Ureter (tissue), 1 donor: ENCODE results near the gene SMARCA5. TPM values are rescaled to one million over a fixed set of nuclear protein-coding genes. Genes with fewer than 3 reads are reported as not detected.

Experiments used
- DNase-seq: peaks from one replicate; pipeline ENCODE4 v3.0.0-alpha.2; 2020; ENCODE audit warnings: low spot score
- total RNA-seq: library from RNA; stranded (reverse); gene quantifications from one replicate; pipeline ENCODE4 v1.2.4, GENCODE V29; 2023
- donor health status: DM: yes; HTN: yes; CAD: no.

The SMARCA5 gene
- total RNA-seq, 1 donor from 2014 or later: 44.4 TPM

DNA sequence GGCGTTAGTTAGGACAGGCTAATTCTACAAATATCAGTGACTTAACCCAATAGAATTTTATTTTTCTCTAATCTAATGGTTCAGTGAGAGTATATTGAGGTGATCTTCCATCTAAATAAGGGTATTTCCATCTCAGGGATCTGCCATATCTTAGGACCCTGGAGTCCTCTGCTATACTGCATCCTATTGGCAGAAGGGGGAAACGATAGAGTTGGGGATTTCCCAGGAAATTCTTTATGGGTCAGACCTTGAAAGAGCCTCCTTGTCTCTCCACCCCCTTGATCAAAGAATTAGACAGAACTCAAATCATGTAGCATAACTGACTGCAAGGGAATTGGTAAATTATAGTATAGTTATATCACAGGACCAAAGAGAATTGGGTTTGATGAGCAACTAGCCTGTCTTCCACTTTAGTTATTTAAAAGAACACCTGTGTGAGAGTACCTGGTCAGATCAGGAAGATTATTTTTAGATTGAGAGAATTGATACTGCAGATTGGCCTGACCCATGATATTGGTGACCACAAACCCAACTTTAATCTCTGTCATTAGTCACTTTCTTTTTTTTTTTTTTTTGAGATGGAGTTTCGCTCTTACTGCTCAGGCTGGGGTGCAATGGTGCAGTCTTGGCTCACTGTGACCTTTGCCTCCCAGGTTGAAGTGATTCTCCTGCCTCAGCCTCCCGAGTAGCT is 25.6 kb downstream of the SMARCA5 start:
- no peak for DNase-seq

DNA sequence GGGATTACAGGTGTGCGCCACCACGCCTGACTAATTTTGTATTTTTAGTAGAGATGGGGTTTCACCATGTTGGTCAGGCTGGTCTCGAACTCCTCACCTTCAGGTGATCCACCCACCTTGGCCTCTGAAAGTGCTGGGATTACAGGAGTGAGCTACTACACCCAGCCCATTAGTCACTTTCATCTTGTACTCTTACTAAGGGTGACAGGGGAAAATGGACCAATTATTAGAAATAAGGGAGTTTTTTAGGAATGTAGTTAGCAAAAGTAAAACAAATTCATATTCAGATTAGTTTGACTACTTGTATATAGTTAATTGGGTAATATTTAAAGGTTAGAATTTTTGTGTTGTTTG is 26.1 kb downstream of the SMARCA5 start:
- no peak for DNase-seq

DNA sequence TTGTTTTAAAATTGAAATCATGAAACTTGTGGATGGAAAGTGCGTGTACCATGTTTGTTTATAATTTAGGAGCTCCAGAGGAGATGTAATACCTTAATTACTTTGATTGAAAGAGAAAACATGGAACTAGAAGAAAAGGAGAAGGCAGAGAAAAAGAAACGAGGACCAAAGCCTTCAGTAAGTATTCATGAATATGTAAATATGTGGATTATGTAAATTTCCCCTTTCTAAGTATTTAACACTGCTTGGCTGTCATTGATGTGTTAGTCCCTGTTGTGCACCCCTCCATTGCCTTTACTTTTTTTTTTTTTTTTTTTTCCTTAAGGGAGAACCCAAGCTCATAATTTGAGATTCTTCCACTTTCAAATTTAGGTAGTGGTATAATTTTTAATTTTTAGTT is 36.4 kb downstream of the SMARCA5 start:
- no peak for DNase-seq

DNA sequence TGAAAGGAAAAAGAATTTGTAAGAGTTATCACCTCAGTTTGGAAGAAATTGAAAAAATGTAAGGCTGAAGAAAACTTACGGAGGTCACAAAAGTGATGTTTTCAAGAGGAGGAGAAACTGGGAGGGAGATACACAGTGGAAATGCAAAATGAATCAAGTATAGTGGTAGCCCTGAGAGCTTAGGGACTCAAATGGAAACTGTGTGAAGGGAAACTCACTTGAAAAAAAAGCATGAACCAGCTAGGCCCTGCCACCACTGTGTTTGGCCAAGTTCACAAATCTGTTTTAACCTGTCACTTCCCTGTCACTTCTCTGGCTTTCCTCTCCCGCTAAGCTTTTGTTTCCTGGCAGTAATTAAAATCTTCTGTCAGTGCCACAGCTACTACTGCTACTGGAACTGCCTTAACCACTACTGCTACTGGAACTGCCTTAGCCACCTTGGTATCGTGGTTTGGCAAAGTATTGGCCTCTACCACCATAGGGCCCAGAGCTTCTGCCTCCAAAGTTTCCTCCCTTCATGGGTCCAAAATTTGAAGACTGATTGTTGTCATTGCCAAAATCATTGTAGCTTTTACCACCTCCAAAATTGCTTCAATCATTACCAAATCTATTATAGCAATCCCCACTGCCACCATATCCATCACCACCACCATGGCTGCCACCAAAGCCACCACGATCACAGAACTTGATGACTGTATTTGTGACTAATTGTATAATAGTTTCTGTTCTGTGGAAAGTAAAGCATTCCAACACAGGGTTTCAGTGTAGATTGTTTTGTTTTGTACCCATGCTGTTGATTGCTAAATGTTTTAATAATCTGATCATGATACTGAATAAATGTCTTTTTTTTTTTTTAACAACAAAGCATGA is 41.5 kb downstream of the SMARCA5 start:
- no peak for DNase-seq

DNA sequence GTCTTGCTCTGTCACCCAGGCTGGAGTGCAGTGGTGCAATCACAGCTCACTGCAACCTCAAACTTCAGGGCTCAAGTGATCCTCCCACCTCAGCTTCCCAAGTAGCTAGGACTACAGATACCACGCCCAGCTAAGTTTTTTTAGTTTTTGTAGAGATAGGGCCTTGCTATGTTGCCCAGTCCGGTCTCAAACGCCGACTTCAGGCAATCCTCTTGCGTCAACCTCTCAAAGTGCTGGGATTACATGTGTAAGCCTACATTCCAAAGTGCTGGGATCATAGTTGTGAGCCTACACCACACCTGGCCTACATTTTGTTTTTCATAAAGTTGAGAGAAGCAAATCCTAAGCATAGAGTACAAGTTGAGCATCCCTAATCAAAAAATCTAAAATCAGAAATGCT is 42.2 kb downstream of the SMARCA5 start:
- DNase-seq: no peak

DNA sequence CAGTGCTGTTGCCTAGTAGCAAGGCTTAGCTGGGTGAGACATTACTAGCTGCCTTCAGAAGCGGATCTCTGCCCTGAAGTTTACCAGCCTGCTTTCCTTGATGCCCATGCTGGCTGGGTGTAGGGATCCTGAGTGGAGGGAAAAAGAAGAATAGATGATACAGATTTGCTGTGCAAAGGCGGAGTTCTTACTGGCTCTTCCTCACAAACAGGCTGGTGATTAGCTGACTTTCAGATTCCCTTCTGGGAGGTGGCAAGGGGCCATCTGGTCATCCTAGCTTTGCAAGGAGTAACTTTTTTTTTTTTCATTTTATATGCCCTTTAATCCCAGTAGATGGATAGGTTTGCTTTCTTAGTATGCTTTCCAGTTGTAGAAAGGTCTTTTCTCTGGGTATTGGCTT is 44.8 kb downstream of the SMARCA5 start:
- no peak for DNase-seq

DNA sequence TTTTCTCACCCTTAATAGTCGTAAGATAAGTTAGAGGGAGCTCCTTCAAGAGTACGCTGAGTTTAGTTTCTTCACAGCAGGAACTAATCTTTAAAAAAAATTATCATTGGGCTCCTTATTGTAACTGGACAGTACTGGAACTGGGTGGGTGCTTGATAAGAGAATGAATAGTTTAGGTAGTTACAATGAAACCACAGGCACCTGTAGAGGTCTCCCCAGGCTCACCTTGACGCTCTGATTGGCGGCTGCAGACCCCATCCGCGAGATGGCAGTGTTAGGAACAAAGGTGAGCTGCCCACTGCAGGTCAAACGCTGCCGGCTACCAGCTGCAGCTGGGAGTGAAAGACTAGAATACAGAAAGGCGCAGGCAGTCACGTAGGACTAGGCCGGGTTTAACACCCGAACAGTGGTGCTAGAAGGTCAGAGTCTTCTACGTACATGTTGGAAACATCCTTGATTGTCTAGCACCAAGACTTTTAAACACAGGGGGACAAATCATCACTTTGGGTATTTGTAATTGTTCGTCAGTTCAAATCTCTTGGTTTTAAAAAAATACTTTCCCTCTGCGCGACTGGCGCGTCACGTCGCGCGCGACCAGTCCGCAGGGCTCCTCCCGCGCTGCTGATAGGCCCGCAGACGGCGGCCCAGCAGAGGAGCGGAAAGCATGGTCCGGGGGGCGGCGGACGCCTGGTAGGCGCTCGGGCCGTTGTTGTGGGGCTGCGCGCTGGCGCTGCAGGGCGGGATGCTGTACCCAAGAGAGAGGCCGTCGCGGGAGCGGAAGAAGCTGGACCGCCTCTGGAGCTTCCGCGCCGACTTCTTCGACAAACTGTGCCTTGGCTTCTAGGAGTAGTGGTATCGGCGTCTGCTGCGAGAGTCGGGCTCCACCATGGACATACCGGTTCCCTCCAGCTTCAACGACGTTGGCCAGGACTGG is 45.6 kb downstream of the SMARCA5 start:
- DNase-seq: peak; percentile 73

DNA sequence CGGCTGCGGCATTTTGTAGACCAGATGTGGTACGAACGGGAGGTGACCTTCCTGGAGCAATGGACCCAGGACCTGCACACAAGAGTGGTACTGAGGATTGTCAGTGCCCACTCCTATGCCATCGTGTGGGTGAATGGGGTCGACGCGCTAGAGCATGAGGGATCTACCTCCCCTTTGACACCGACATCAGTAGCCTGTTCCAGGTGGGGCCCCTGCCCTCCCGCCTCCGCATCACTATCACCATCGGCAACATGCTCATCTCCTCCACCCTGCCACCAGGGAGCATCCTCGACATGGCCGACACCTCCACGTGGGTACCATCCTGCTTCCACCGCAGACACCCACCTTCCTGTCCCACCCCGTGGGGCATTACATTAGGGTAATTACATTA is 46.2 kb downstream of the SMARCA5 start:
- no peak for DNase-seq

DNA sequence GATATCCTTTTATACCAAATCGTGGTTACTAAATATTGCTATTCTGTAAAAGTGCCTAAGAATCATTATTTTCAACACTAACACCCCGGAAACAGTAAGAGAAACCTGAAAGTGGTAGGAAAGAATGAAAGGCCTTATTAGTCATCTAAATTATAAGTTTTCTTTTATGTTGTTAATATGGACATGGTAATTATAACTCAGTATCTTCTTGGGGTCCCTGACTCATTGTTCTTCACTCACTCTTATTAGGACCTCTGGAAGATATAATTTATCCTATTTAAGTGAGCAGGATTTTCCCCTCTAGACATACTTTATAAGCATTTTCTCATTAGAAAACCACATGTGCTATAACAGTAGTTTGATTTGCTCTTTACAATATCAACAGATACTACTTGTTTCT is 51.0 kb downstream of the SMARCA5 start:
- no peak for DNase-seq

DNA sequence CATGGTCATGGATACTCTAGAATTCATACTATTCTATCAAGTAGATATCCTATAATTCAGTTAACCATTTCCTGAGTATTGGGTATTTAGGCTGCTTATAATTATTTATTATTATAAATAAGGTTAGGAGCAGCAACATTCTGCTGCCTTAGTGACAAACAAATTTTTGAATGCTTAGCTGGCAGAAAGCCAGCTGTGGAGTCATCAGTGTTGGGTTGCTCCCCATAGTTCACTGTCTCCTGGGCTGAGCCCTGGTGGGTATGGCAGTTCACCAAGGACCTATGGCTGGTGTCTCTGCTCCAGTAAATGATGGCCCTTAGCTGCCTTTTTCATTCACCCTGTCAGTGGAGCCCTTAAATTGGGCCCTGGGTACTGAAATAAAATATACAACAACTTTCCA is 61.8 kb downstream of the SMARCA5 start:
- DNase-seq: no peak

DNA sequence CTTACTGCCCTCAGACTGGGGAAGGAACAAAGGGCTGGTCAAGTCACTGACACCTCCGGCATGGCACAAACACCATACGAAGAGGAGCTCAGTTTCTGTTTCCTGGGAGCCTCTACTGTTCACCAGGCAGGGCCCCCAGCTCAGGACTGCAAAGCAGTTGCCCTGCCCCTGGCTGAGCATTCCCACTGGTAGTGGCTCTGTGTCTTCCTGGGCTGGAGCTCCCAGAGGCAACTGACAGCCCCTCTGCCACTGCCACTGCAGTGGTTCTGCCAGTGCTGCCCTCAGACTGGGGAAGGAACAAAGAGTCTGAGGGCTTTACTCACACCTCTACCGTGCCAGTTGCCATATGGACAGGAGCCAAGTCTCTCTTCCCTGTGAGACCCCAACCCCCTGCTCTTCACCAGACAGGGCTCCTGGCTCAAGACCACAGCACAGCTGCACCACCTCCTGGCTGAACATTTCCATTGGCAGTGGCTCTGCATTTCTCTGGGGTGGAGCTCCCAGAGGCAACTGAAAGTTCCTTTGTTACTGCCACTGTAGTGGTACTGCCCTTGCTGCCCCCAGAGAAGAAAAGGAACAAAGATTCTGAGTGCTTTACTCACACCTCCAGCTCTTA is 67.9 kb downstream of the SMARCA5 start:
- DNase-seq: no peak

DNA sequence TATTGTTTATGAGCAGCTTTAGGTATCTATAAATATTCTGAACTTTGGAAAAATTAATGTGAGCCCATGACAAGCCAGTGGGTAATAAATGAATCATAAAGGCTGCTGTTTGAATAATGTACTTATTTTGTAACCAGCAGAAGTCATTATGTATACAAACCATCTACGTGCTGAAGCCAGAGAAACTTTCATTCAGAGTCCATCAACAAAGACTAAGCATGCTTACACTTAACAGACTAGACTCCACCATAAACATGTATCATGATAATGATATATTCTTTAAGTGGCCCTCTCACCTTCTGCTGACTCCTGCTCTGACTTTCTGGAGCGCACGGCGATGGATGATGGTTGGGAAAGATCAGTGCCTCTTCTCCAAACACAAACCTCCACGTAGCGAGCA is 72.0 kb downstream of the SMARCA5 start:
- DNase-seq: no peak

DNA sequence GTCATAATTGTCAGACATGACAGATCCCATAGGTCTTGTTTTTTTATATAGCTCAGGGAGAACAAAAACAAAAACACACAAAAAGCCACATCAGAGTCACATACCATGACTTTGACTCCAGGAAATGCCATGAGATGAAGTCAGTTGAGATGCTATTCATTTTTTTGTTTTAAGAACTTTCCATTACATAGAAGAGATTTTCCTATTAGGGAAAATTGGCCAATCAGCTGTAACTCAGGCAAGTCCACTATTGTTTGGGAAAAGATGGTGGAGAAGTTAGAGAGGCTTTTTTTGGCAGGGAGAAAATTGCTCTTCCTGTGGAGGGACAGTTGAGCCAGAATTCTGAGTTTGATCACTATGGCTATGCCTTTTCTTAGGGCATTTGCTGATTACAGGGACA is 72.6 kb downstream of the SMARCA5 start:
- DNase-seq: no peak

DNA sequence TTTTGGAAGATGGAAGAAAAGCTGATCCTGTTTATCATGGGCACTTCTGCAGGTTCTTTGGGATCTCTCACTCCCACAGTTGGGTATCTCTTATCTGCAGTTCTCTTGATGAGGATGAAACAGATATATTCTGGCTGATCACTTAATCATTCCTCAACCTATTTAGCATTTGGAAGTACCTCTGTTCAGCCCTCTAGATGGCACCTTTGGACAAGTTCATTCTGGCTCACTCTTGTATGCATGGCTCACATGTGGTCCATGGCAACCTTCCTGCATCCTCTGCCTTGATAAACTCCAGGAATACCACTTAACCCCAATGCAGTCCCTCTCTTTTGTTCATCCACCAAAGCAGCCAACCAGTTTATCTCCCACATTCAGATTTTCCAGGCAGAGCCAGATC is 74.2 kb downstream of the SMARCA5 start:
- DNase-seq: no peak

DNA sequence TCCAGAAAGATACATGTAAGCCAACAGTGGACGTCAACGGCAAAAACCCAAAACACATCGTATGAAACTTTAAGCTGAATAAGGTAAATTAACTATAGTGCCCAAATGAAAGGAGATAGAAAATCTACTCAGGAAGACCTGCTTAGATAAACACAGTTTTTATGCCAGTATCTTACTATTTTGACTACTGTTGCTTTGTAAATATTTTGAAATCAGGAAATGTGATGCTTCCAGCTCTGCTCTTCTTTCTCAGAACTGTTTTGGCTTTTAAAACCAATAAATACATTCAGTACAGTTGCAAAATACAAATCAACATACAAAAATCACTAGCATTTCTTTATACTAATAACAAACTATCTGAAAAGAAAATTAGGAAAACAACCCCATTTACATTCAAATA is 83.8 kb downstream of the SMARCA5 start:
- DNase-seq: no peak

DNA sequence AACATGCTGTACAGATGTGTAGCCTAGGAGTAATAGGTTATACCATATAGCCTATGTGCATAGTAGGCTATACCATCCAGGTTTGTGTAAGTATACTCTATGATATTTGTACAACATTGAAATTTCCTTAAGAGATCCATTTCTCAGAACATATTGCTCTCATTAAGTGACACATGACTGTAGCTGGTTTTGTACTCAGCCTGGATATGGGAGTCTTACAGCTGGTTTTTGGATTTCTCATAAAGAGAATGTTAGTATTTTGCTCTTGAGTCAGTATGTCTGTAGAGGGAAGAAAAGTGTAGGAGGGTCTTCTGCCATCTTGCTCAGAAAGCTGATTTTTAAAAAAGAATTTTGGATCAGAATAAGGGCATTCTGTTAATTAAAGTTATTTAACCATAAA is 85.3 kb downstream of the SMARCA5 start:
- DNase-seq: no peak

DNA sequence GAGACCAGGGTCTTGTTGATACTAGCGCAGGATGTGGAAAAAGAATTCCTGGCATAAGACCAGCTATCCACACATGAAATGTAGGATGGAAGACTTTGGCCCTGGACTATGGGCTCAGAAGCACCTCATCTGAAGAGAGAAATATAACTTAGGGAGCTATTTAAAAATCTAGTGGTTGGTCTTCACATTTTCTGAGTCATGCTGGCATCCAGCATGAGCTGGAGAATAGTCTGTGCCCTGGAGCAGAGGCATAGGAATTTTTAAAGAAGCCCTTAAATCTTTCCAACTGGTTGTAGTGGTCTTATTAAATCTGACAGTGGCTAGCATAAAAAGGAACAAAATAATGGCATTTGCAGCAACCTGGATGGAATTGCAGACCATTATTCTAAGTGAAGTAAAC is 86.3 kb downstream of the SMARCA5 start:
- no peak for DNase-seq

DNA sequence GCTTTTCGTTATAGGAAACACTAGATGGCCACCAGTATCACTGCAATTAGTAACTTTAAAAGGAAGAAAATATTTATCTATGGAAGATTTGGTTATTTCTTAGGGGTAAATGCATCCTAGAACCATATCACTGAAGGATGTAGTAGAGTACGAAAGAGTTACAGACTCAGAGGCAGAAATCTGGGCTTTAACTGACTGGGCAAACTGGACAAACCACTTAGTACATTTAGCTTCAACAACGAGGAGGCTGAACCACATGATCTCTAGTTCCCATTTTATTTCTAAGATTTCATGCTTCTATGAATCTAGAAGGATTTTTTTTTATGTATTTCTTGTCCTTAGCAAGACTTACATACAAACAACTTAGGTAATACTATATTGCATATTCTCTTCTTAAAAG is 93.0 kb downstream of the SMARCA5 start:
- no peak for DNase-seq
